GM23248 (cell line): ENCODE measurements around the gene SYNDIG1. TPM values are rescaled to one million over a fixed set of nuclear protein-coding genes. Genes with fewer than 3 reads are reported as not detected.

Experiments
- DNase-seq: peaks from one replicate; pipeline ENCODE4 v3.0.0-alpha.2; 2015
- H2AFZ ChIP-seq: fragments of 200-600 bp; sonication (generic); 2 replicates; pipeline ENCODE4 v1.6.1; 2016; ENCODE audit warnings: antibody characterized with exemption
- H3F3A ChIP-seq: fragments of 200-600 bp; sonication (generic); 2 replicates; pipeline ENCODE4 v1.6.1; 2016; ENCODE audit warnings: mild to moderate bottlenecking, antibody characterized with exemption, mixed run types; ENCODE audit not compliant: insufficient read depth
- H3K27ac ChIP-seq: fragments of 200-600 bp; sonication (generic); 2 replicates; pipeline ENCODE4 v1.5.1; 2016; ENCODE audit warnings: mild to moderate bottlenecking
- H3K27me3 ChIP-seq: fragments of 200-600 bp; sonication (generic); replicated peaks from 2 replicates; pipeline ENCODE4 v1.6.1; 2016; ENCODE audit warnings: mild to moderate bottlenecking; ENCODE audit not compliant: insufficient read depth
- H3K36me3 ChIP-seq: fragments of 200-600 bp; sonication (generic); 2 replicates; pipeline ENCODE4 v1.6.1; 2016; ENCODE audit warnings: low read depth, mild to moderate bottlenecking
- H3K4me1 ChIP-seq: fragments of 200-600 bp; sonication (generic); 2 replicates; pipeline ENCODE4 v1.6.1; 2016; ENCODE audit warnings: mild to moderate bottlenecking; ENCODE audit not compliant: insufficient read depth
- H3K4me2 ChIP-seq: fragments of 200-600 bp; sonication (generic); one replicate; pipeline ENCODE4 v1.6.1; 2016; ENCODE audit warnings: mild to moderate bottlenecking; ENCODE audit not compliant: unreplicated experiment
- H3K4me3 ChIP-seq: fragments of 200-600 bp; sonication (generic); 2 replicates; pipeline ENCODE4 v1.5.1; 2016; ENCODE audit warnings: mild to moderate bottlenecking
- H3K79me2 ChIP-seq: fragments of 200-600 bp; sonication (generic); 2 replicates; pipeline ENCODE4 v1.6.1; 2016; ENCODE audit warnings: mild to moderate bottlenecking; ENCODE audit not compliant: insufficient read depth
- H3K9ac ChIP-seq: fragments of 200-600 bp; sonication (generic); 2 replicates; pipeline ENCODE4 v1.6.1; 2016; ENCODE audit warnings: mild to moderate bottlenecking
- H3K9me2 ChIP-seq: fragments of 200-600 bp; sonication (generic); 2 replicates; pipeline ENCODE4 v1.6.1; 2016; ENCODE audit warnings: mixed run types, mild to moderate bottlenecking, moderate library complexity; ENCODE audit not compliant: insufficient read depth
- H3K9me3 ChIP-seq: fragments of 200-600 bp; sonication (generic); one replicate; pipeline ENCODE4 v1.6.1; 2017; ENCODE audit warnings: low read depth
- H4K20me1 ChIP-seq: fragments of 200-600 bp; sonication (generic); 2 replicates; pipeline ENCODE4 v1.6.0; 2016; ENCODE audit not compliant: insufficient read depth
- EZH2 ChIP-seq: fragments of 200-600 bp; sonication (generic); IDR thresholded peaks from 2 replicates; pipeline ENCODE4 v1.6.1; 2018; ENCODE audit warnings: antibody characterized with exemption, mild to moderate bottlenecking; ENCODE audit not compliant: insufficient read depth, poor library complexity, severe bottlenecking
- EZH2phosphoT487 ChIP-seq: fragments of 200-600 bp; sonication (generic); IDR thresholded peaks from 2 replicates; pipeline ENCODE4 v1.6.1; 2018; ENCODE audit warnings: antibody characterized with exemption, moderate library complexity, mild to moderate bottlenecking, low read depth; ENCODE audit not compliant: insufficient read depth
- WGBS, 2 experiments: methylation state at CpG; one replicate each; pipeline ENCODE4 v1.1.6; 2015 to 2017; ENCODE audit warnings: low lambda C conversion rate in 2 of 2, low coverage in 1 of 2; ENCODE audit errors: missing lambda C conversion rate in 2 of 2; 5-methylcytosine and 5-hydroxymethylcytosine counted together
- in situ Hi-C: fragments of 300-500 bp; cut with MboI; formaldehyde crosslinking; loops from 2 replicates; pipeline ENCODE4 v1.15.0; 2020
- polyA plus RNA-seq: library from polyadenylated mRNA; unstranded; fragments of >200 nt; fragmentation: Nextera tagmentation; extraction: Ambion mirVana; gene quantifications from 2 replicates; pipeline ENCODE4 v1.2.1, GENCODE V29; 2016
- total RNA-seq: library from RNA; depleted of rRNA; stranded (reverse); fragments of >200 nt; shearing (Covaris generic); gene quantifications from 2 replicates; pipeline ENCODE4 v1.2.3, GENCODE V29; 2014

SYNDIG1 gene
- total and polyA plus RNA-seq, 2 experiments from 2014 or later, result 1.6 to 2.6 TPM

DNA sequence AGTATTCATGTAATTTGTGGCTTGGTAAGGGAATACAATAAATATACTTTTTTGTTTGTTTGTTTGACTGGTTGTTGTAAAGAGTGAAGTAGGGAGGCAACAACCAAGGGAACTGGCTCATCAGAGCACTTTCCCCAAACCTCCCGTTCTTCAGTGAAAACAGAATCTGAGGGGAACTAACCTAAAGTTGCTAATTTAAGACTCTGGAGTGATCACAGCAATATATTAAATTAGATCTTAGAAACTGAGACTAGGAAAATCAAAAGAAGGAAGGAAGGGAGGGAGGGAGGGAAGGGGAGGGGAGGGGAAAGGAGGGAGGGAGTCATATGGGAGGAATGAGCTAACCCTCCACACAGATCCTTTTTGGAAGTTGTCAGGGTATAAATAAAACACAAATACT, 144.9 kb downstream of the SYNDIG1 start:
- H3K27ac ChIP-seq, result no peak overlapping the region
- TF ChIP-seq EZH2, result no peak
- TF ChIP-seq EZH2phosphoT487, result no peak
- H3K27me3 ChIP-seq, result peaks cover 5% of the 10 kb centered on the region; the same call in 1 of the 2 replicates
- H3K36me3 ChIP-seq, result no peaks in the 10 kb centered on the region
- H3F3A ChIP-seq, result 0 out of 2 replicates have a peak, but pooled peaks cover 10% of the 10 kb centered on the region
- no peaks in the 10 kb centered on the region for H4K20me1 ChIP-seq
- H3K9ac ChIP-seq, result no peak overlapping the region
- WGBS, 2 experiments, result 56 to 68% methylated on average over 1 of the region's 1 CpG
- in situ Hi-C loops, result no loop called here
- H3K9me2 ChIP-seq, result no peaks in the 10 kb centered on the region
- peaks cover 6% of the 10 kb centered on the region for H3K4me1 ChIP-seq
- no peak overlapping the region for H3K4me2 ChIP-seq
- no peaks in the 10 kb centered on the region for H3K9me3 ChIP-seq
- no peak overlapping the region for H3K4me3 ChIP-seq
- no peaks in the 10 kb centered on the region for H3K79me2 ChIP-seq
- no peak for DNase-seq
- H2AFZ ChIP-seq, result no peak overlapping the region

DNA sequence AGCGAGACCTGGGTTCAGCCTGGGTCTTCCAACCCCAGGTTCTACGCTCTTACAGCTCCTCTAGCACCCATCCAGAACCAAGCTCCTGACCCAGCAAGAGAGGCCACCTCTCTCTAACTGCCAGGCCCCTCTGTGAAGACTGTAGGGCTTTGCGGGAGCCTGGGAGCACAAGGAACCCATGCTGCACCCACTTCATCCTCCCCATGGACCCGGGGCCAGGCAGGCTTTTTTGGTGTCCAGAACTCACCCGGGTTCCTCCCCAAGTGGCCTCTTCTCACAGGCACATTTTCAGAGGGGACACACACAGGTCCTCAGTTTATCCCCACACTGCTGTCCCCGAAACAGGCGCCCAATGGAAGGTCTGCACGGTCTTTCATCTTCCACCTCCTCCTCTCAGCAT, 145.9 kb downstream of the SYNDIG1 start:
- Histone ChIP-seq H3K36me3 (no peaks in the 10 kb centered on the region), H3K27ac (no peak overlapping the region), H3K4me1 (no peaks in the 10 kb centered on the region; the same call in 1 of the 2 replicates), H3K9me3 (no peaks in the 10 kb centered on the region), H3K79me2 (no peaks in the 10 kb centered on the region), H3K9me2 (no peaks in the 10 kb centered on the region), H4K20me1 (no peaks in the 10 kb centered on the region), H3K9ac (no peak overlapping the region), H2AFZ (no peak overlapping the region), H3K4me2 (no peak overlapping the region), H3K4me3 (no peak overlapping the region), H3K27me3 (peaks cover 8% of the 10 kb centered on the region; the same call in 1 of the 2 replicates), H3F3A (0 out of 2 replicates have a peak, but pooled peaks cover 3% of the 10 kb centered on the region)
- in situ Hi-C loops, result no loop called here
- no peak for DNase-seq
- 76 to 86% methylated on average over 4 to 8 of the region's 8 CpGs for WGBS, 2 experiments
- no peak for TF ChIP-seq EZH2
- TF ChIP-seq EZH2phosphoT487, result no peak

DNA sequence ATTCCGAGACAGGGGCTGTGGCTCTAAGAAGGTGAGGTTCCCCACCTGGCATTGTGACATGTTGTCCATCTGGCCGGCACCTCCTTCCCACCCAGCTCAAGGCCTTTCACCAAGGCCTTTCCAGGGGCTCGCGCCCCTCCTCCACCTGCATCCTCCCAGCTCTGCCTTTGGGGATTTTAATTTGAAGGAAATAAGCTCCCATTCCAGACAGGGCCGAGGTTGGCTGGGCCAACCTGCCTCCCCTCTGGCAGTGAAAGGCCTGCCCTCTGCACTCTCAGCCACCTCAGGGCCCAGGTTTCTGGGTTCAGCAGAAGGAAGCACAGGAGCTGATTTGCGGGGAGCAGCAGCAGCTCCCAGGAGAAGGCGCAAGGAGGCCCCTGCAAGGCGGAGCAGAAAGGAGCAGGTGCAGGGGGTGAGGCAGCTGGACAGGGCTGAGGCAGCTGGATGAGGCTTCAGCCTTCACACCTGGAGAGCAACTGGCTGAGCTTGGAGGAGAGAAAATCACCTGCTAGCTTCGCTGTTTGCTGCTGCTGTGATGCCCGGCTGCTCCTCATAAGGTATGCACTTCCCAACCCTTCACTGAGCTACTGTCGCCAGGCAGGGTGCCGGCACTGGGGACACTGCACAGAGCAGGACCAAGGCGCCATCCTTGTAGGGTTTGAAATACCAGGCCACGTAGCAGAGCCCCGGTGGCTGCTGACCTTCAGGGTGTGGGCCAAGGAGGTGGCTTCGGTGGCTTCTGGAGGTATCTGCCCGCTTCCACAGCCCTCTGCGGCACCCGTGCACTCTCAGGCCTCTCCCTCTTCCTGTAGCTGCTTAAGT, 147.0 kb downstream of the SYNDIG1 start:
- H3K27ac ChIP-seq, result no peak overlapping the region
- H3K27me3 ChIP-seq, result peaks cover 13% of the 10 kb centered on the region; the same call in 1 of the 2 replicates
- no peak overlapping the region for H3K9ac ChIP-seq
- no peaks in the 10 kb centered on the region for H3K9me3 ChIP-seq
- H2AFZ ChIP-seq, result no peak overlapping the region
- 78 to 79% methylated on average over 19 of the region's 19 CpGs for WGBS, 2 experiments
- no peaks in the 10 kb centered on the region for H3K79me2 ChIP-seq
- H3K36me3 ChIP-seq, result no peaks in the 10 kb centered on the region
- in situ Hi-C loops, result no loop called here
- no peak for TF ChIP-seq EZH2
- no peak overlapping the region for H3K4me3 ChIP-seq
- no peak for DNase-seq
- no peaks in the 10 kb centered on the region for H4K20me1 ChIP-seq
- no peaks in the 10 kb centered on the region for H3F3A ChIP-seq
- no peak overlapping the region for H3K4me2 ChIP-seq
- H3K9me2 ChIP-seq, result no peaks in the 10 kb centered on the region
- H3K4me1 ChIP-seq, result no peaks in the 10 kb centered on the region

DNA sequence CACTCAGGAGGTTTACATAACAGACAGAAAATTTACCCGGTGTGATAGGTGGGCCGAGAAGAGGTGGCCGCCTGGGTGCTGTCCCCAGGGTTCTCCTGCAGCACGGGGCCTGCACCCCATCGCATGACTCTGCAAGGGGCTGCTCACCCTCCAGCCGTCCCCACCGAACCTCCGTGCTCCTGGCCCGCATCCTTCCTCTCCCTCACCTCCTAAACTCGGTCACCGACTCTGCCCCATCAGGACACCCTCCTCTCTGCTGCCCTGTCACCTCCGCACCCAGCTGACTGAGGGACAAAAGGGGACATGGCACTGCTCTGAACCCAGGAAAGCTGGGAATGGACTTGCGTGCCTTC, 147.6 kb downstream of the SYNDIG1 start:
- Histone ChIP-seq H3K9me2 (no peaks in the 10 kb centered on the region), H3K27ac (no peak overlapping the region), H2AFZ (no peak overlapping the region), H3K4me3 (no peak overlapping the region), H3K36me3 (no peaks in the 10 kb centered on the region), H3K27me3 (peaks cover 13% of the 10 kb centered on the region; the same call in 1 of the 2 replicates), H3K79me2 (no peaks in the 10 kb centered on the region), H3K4me2 (no peak overlapping the region), H3K9me3 (no peaks in the 10 kb centered on the region), H3K4me1 (no peaks in the 10 kb centered on the region), H4K20me1 (no peaks in the 10 kb centered on the region), H3K9ac (no peak overlapping the region), H3F3A (no peaks in the 10 kb centered on the region)
- 79 to 82% methylated on average over 13 of the region's 13 CpGs for WGBS, 2 experiments
- in situ Hi-C loops, result no loop called here
- no peak for DNase-seq
- TF ChIP-seq EZH2phosphoT487 (no peak), EZH2 (no peak)
